ENCODE results near the gene OLIG2.

GRCh38 chr21:33046455-33046854 lies 20.7 kb downstream of the OLIG2 start:
- TF ChIP-seq MXI1 (IDR thresholded peaks at IDR 0.05; ENCODE audit: borderline replicate concordance, low read depth, low read length) = no peak
- no peak for TF ChIP-seq CHD1 (IDR thresholded peaks at IDR 0.05; ENCODE audit: low read depth, low read length)
- TF ChIP-seq POLR2A (IDR thresholded peaks at IDR 0.05; ENCODE audit: low read depth, low read length) = no peak
- no peak for TF ChIP-seq CTCF (conservative IDR thresholded peaks at IDR 0.05; ENCODE audit: low read depth, low read length)
- TF ChIP-seq RCOR1 (IDR thresholded peaks at IDR 0.05; ENCODE audit: insufficient replicate concordance, low read length) = no peak
